Measurements from ENCODE around the gene PHF2. TPM values are rescaled to one million over a fixed set of nuclear protein-coding genes. Genes with fewer than 3 reads are reported as not detected.

PHF2 gene
- total and polyA plus RNA-seq, 2 experiments from 2014 or later = 4.3 to 11.8 TPM

DNA sequence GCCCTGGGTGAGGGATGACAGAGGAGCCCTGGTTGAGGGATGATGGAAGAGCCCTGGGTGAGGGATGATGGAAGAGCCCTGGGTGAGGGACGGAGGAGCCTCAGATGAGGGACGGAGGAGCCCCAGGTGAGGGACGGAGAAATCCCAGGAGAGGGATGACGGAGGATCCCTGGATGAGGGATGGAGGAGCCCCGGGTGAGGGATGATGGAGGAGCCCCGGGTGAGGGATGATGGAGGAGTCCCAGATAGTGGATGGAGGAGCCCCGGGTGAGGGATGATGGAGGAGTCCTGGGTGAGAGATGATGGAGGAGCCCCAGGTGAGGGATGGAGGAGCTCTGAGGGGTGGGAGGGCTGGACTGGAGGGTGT is 10.9 kb downstream of the PHF2 start:
- H3K4me2 ChIP-seq = no peak overlapping the region
- no peaks in the 10 kb centered on the region for H3K36me3 ChIP-seq (ENCODE audit: insufficient read depth)
- peaks cover 6% of the 10 kb centered on the region; the same call in 1 of the 2 replicates for H4K20me1 ChIP-seq (replicated peaks; ENCODE audit: insufficient read depth)
- DNase-seq (ENCODE audit: low spot score) = no peak
- H3K9me3 Mint-ChIP-seq = no peaks in the 10 kb centered on the region
- H3K4me3 Mint-ChIP-seq = no peak overlapping the region
- no peaks in the 10 kb centered on the region; the same call in 1 of the 3 replicates for H3K36me3 Mint-ChIP-seq (ENCODE audit: low read depth)
- H3K79me2 ChIP-seq (replicated peaks; ENCODE audit: insufficient read depth) = peaks cover 43% of the 10 kb centered on the region
- peaks cover 28% of the 10 kb centered on the region for H3K4me1 Mint-ChIP-seq
- ATAC-seq = no peak
- H3K9me2 ChIP-seq (ENCODE audit: insufficient read depth) = no peaks in the 10 kb centered on the region
- H2AFZ ChIP-seq = no peak overlapping the region
- no peak overlapping the region for H3K4me3 ChIP-seq
- TF ChIP-seq JUNB (IDR thresholded peaks at IDR 0.05; ENCODE audit: unreplicated experiment) (no peak), NANOG (IDR thresholded peaks at IDR 0.05; ENCODE audit: borderline replicate concordance) (no peak), EZH2phosphoT487 (IDR thresholded peaks at IDR 0.05; ENCODE audit: unreplicated experiment) (no peak), EZH2 (IDR thresholded peaks at IDR 0.05; ENCODE audit: low read depth, unreplicated experiment) (no peak), ZNF331 (CRISPR knock-in tag; IDR thresholded peaks at IDR 0.05; ENCODE audit: low read depth) (no peak), ZNF114 (CRISPR knock-in tag; IDR thresholded peaks at IDR 0.05) (no peak), POLR2AphosphoS5 (IDR thresholded peaks at IDR 0.05; ENCODE audit: low read depth) (no peak), CREB1 (CRISPR knock-in tag; IDR thresholded peaks at IDR 0.05; ENCODE audit: low read depth) (no peak), STAT1 (IDR thresholded peaks at IDR 0.05; ENCODE audit: unreplicated experiment) (no peak)
- TF ChIP-seq, protein P1, sequence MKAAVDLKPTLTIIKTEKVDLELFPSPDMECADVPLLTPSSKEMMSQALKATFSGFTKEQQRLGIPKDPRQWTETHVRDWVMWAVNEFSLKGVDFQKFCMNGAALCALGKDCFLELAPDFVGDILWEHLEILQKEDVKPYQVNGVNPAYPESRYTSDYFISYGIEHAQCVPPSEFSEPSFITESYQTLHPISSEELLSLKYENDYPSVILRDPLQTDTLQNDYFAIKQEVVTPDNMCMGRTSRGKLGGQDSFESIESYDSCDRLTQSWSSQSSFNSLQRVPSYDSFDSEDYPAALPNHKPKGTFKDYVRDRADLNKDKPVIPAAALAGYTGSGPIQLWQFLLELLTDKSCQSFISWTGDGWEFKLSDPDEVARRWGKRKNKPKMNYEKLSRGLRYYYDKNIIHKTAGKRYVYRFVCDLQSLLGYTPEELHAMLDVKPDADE (IDR thresholded peaks at IDR 0.05) = no peak
- TF ChIP-seq, protein P2, sequence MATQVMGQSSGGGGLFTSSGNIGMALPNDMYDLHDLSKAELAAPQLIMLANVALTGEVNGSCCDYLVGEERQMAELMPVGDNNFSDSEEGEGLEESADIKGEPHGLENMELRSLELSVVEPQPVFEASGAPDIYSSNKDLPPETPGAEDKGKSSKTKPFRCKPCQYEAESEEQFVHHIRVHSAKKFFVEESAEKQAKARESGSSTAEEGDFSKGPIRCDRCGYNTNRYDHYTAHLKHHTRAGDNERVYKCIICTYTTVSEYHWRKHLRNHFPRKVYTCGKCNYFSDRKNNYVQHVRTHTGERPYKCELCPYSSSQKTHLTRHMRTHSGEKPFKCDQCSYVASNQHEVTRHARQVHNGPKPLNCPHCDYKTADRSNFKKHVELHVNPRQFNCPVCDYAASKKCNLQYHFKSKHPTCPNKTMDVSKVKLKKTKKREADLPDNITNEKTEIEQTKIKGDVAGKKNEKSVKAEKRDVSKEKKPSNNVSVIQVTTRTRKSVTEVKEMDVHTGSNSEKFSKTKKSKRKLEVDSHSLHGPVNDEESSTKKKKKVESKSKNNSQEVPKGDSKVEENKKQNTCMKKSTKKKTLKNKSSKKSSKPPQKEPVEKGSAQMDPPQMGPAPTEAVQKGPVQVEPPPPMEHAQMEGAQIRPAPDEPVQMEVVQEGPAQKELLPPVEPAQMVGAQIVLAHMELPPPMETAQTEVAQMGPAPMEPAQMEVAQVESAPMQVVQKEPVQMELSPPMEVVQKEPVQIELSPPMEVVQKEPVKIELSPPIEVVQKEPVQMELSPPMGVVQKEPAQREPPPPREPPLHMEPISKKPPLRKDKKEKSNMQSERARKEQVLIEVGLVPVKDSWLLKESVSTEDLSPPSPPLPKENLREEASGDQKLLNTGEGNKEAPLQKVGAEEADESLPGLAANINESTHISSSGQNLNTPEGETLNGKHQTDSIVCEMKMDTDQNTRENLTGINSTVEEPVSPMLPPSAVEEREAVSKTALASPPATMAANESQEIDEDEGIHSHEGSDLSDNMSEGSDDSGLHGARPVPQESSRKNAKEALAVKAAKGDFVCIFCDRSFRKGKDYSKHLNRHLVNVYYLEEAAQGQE (IDR thresholded peaks at IDR 0.05; ENCODE audit: unreplicated experiment) = no peak
- TF ChIP-seq, protein P3, sequence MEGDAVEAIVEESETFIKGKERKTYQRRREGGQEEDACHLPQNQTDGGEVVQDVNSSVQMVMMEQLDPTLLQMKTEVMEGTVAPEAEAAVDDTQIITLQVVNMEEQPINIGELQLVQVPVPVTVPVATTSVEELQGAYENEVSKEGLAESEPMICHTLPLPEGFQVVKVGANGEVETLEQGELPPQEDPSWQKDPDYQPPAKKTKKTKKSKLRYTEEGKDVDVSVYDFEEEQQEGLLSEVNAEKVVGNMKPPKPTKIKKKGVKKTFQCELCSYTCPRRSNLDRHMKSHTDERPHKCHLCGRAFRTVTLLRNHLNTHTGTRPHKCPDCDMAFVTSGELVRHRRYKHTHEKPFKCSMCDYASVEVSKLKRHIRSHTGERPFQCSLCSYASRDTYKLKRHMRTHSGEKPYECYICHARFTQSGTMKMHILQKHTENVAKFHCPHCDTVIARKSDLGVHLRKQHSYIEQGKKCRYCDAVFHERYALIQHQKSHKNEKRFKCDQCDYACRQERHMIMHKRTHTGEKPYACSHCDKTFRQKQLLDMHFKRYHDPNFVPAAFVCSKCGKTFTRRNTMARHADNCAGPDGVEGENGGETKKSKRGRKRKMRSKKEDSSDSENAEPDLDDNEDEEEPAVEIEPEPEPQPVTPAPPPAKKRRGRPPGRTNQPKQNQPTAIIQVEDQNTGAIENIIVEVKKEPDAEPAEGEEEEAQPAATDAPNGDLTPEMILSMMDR (conservative IDR thresholded peaks at IDR 0.05; ENCODE audit: low read depth in 2 of 2) = no peak
- TF ChIP-seq, protein P4, sequence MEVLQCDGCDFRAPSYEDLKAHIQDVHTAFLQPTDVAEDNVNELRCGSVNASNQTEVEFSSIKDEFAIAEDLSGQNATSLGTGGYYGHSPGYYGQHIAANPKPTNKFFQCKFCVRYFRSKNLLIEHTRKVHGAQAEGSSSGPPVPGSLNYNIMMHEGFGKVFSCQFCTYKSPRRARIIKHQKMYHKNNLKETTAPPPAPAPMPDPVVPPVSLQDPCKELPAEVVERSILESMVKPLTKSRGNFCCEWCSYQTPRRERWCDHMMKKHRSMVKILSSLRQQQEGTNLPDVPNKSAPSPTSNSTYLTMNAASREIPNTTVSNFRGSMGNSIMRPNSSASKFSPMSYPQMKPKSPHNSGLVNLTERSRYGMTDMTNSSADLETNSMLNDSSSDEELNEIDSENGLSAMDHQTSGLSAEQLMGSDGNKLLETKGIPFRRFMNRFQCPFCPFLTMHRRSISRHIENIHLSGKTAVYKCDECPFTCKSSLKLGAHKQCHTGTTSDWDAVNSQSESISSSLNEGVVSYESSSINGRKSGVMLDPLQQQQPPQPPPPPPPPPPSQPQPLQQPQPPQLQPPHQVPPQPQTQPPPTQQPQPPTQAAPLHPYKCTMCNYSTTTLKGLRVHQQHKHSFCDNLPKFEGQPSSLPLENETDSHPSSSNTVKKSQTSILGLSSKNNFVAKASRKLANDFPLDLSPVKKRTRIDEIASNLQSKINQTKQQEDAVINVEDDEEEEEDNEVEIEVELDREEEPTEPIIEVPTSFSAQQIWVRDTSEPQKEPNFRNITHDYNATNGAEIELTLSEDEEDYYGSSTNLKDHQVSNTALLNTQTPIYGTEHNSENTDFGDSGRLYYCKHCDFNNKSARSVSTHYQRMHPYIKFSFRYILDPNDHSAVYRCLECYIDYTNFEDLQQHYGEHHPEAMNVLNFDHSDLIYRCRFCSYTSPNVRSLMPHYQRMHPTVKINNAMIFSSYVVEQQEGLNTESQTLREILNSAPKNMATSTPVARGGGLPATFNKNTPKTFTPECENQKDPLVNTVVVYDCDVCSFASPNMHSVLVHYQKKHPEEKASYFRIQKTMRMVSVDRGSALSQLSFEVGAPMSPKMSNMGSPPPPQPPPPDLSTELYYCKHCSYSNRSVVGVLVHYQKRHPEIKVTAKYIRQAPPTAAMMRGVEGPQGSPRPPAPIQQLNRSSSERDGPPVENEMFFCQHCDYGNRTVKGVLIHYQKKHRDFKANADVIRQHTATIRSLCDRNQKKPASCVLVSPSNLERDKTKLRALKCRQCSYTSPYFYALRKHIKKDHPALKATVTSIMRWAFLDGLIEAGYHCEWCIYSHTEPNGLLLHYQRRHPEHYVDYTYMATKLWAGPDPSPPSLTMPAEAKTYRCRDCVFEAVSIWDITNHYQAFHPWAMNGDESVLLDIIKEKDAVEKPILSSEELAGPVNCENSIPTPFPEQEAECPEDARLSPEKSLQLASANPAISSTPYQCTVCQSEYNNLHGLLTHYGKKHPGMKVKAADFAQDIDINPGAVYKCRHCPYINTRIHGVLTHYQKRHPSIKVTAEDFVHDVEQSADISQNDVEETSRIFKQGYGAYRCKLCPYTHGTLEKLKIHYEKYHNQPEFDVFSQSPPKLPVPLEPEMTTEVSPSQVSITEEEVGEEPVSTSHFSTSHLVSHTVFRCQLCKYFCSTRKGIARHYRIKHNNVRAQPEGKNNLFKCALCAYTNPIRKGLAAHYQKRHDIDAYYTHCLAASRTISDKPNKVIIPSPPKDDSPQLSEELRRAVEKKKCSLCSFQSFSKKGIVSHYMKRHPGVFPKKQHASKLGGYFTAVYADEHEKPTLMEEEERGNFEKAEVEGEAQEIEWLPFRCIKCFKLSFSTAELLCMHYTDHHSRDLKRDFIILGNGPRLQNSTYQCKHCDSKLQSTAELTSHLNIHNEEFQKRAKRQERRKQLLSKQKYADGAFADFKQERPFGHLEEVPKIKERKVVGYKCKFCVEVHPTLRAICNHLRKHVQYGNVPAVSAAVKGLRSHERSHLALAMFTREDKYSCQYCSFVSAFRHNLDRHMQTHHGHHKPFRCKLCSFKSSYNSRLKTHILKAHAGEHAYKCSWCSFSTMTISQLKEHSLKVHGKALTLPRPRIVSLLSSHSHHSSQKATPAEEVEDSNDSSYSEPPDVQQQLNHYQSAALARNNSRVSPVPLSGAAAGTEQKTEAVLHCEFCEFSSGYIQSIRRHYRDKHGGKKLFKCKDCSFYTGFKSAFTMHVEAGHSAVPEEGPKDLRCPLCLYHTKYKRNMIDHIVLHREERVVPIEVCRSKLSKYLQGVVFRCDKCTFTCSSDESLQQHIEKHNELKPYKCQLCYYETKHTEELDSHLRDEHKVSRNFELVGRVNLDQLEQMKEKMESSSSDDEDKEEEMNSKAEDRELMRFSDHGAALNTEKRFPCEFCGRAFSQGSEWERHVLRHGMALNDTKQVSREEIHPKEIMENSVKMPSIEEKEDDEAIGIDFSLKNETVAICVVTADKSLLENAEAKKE (CRISPR knock-in tag; IDR thresholded peaks at IDR 0.05) = no peak
- H3K27me3 Mint-ChIP-seq (ENCODE audit: insufficient read depth, low read depth, poor library complexity) = peaks cover 6% of the 10 kb centered on the region
- no peak overlapping the region for H3K27ac ChIP-seq (ENCODE audit: low read depth)
- no peak overlapping the region for H3K27ac Mint-ChIP-seq
- H3F3A ChIP-seq (replicated peaks; ENCODE audit: low read depth) = no peaks in the 10 kb centered on the region
- no peaks in the 10 kb centered on the region for H3K4me1 ChIP-seq (ENCODE audit: insufficient read depth)
- H3K27me3 ChIP-seq (ENCODE audit: insufficient read depth) = no peaks in the 10 kb centered on the region
